Measurements from ENCODE around the gene PRPH. TPM values are rescaled to one million over a fixed set of nuclear protein-coding genes. Genes with fewer than 3 reads are reported as not detected.

PRPH gene
- total and polyA plus RNA-seq, 10 of the 15 experiments (the other 5 are each of a cell fraction or from before 2014, with no cell fraction given): 0.09 to 0.45 (median 0.19) TPM; not detected in 3

- no peak for TF ChIP-seq NKRF (conservative IDR thresholded peaks at IDR 0.05)
- no peak for TF ChIP-seq KDM1A (IDR thresholded peaks at IDR 0.05; ENCODE audit: borderline replicate concordance)
- no peak for TF ChIP-seq NR2C1 (IDR thresholded peaks at IDR 0.05)
- TF ChIP-seq RELA (IDR thresholded peaks at IDR 0.05; ENCODE audit: borderline replicate concordance, partially characterized antibody): no peak
- no peak for TF ChIP-seq SP1 (IDR thresholded peaks at IDR 0.05; ENCODE audit: low read depth, low read length)
- TF ChIP-seq ATF2 (IDR thresholded peaks at IDR 0.05; ENCODE audit: low read length): no peak
- peak; percentile 58 for TF ChIP-seq RAD21 (IDR thresholded peaks at IDR 0.05; ENCODE audit: insufficient read depth, low read depth, low read length)
- TF ChIP-seq E4F1 (IDR thresholded peaks at IDR 0.05; ENCODE audit: borderline replicate concordance, partially characterized antibody): no peak
- TF ChIP-seq SIX5 (IDR thresholded peaks at IDR 0.05; ENCODE audit: low read depth, low read length, severe bottlenecking): no peak
- no peak for TF ChIP-seq SIN3A (IDR thresholded peaks at IDR 0.05; ENCODE audit: low read depth, low read length)
- TF ChIP-seq WRNIP1 (IDR thresholded peaks at IDR 0.05; ENCODE audit: borderline replicate concordance, low read depth, low read length): no peak
- TF ChIP-seq PAX5 (IDR thresholded peaks at IDR 0.05; ENCODE audit: borderline replicate concordance, low read depth, low read length): no peak
- TF ChIP-seq YBX1 (IDR thresholded peaks at IDR 0.05): no peak
- TF ChIP-seq SMC3 (IDR thresholded peaks at IDR 0.05; ENCODE audit: borderline replicate concordance, low read length): peak; percentile 31; the same call in 1 of the 2 replicates
- TF ChIP-seq CHD1 (IDR thresholded peaks at IDR 0.05; ENCODE audit: low read depth, low read length): no peak
- no peak for TF ChIP-seq CBFB (IDR thresholded peaks at IDR 0.05; ENCODE audit: low read depth)
- no peak for TF ChIP-seq RAD51 (IDR thresholded peaks at IDR 0.05)
- TF ChIP-seq MLLT1 (IDR thresholded peaks at IDR 0.05): no peak
Observed at GRCh38 chr12:49331380-49332222, 36.7 kb downstream of the PRPH start (continued).
